H1 (cell line): ENCODE data around the gene ZNF91. TPM values are rescaled to one million over a fixed set of nuclear protein-coding genes. Genes with fewer than 3 reads are reported as not detected.

Source experiments
- CTCF ChIA-PET: fragments of 300-600 bp; sonication (Branson Sonifier 250); formaldehyde crosslinking; loops from one replicate; lab custom pipeline; 2021; ENCODE audit not compliant: partially characterized antibody; lab: Charles Lee
- POLR2A ChIA-PET: fragments of 300-600 bp; sonication (Branson Sonifier 250); formaldehyde crosslinking; loops from one replicate; lab custom pipeline; 2021; ENCODE audit warnings: inconsistent platforms; ENCODE audit not compliant: partially characterized antibody; lab: Charles Lee
- DNase-seq, 2 experiments: peaks; one replicate each; pipeline versions ENCODE4 v3.0.0 to v3.0.0-alpha.2; 2010 to 2022; ENCODE audit warnings: low spot score in 2 of 2, low read depth in 1 of 2, mixed read lengths in 1 of 2
- FAIRE-seq: peaks from 2 replicates; lab custom pipeline; 2011; peaks lifted over from hg19 to GRCh38; lab: Jason Lieb, UNC
- H2AFZ ChIP-seq: 2 replicates; pipeline ENCODE4 v1.8.1; 2012; ENCODE audit warnings: low read length, inconsistent platforms
- H2AK5ac ChIP-seq: 2 replicates; pipeline ENCODE4 v1.6.1; 2013; ENCODE audit warnings: low read depth, low read length
- H2BK120ac ChIP-seq: replicated peaks from 2 replicates; pipeline ENCODE3; 2013; ENCODE audit warnings: low read depth, low read length, inconsistent platforms
- H2BK12ac ChIP-seq: 2 replicates; pipeline ENCODE4 v1.6.1; 2013; ENCODE audit warnings: low read depth, low read length
- H2BK15ac ChIP-seq: 2 replicates; pipeline ENCODE4 v1.6.1; 2013; ENCODE audit warnings: low read length
- H2BK20ac ChIP-seq: 2 replicates; pipeline ENCODE4 v1.6.1; 2013; ENCODE audit warnings: low read length
- H2BK5ac ChIP-seq: 2 replicates; pipeline ENCODE4 v1.6.1; 2013; ENCODE audit warnings: low read depth, low read length
- H3K14ac ChIP-seq: 2 replicates; pipeline ENCODE4 v1.6.1; 2013; ENCODE audit warnings: inconsistent platforms; ENCODE audit not compliant: insufficient read length
- H3K18ac ChIP-seq: 2 replicates; pipeline ENCODE4 v1.6.1; 2013; ENCODE audit warnings: low read length; ENCODE audit errors: extremely low read depth
- H3K23ac ChIP-seq: 2 replicates; pipeline ENCODE4 v1.6.1; 2013; ENCODE audit warnings: inconsistent platforms; ENCODE audit not compliant: insufficient read length
- H3K23me2 ChIP-seq: 2 replicates; pipeline ENCODE4 v1.6.1; 2013; ENCODE audit warnings: low read depth, low read length
- H3K27ac ChIP-seq: 2 replicates; pipeline ENCODE4 v1.6.1; 2011; ENCODE audit warnings: low read depth, low read length, inconsistent platforms
- H3K27me3 ChIP-seq, 4 experiments: replicated peaks in 1 of 4; 1 replicate in 1 of 4; 2 replicates in 3 of 4; pipeline versions ENCODE4 v1.6.1 to v1.8.1; 2011 to 2013; ENCODE audit warnings: low read length in 3 of 4, mild to moderate bottlenecking in 3 of 4, inconsistent platforms in 2 of 4, mixed read lengths in 2 of 4, moderate library complexity in 1 of 4; ENCODE audit not compliant: control insufficient read depth in 3 of 4, insufficient read depth in 3 of 4; ENCODE audit errors: extremely low read depth in 1 of 4
- H3K36me3 ChIP-seq, 4 experiments: 2 replicates each; pipeline versions ENCODE4 v1.6.1 to v1.8.1; 2011 to 2013; ENCODE audit warnings: mild to moderate bottlenecking in 4 of 4, low read length in 3 of 4, moderate library complexity in 2 of 4, control low read depth in 1 of 4, inconsistent platforms in 1 of 4; ENCODE audit not compliant: insufficient read depth in 4 of 4, control insufficient read depth in 2 of 4
- H3K4ac ChIP-seq: replicated peaks from 2 replicates; pipeline ENCODE3; 2013; ENCODE audit warnings: low read length, low read depth, mixed read lengths, inconsistent platforms; ENCODE audit not compliant: insufficient read length
- H3K4me1 ChIP-seq, 4 experiments: replicated peaks in 1 of 4; 1 replicate in 1 of 4; 2 replicates in 3 of 4; pipeline versions ENCODE4 v1.6.1 to v1.8.1; 2011 to 2013; ENCODE audit warnings: low read length in 3 of 4, inconsistent platforms in 2 of 4, mixed read lengths in 1 of 4; ENCODE audit not compliant: insufficient read depth in 4 of 4, control insufficient read depth in 3 of 4
- H3K4me2 ChIP-seq, 2 experiments: 2 replicates each; pipeline versions ENCODE4 v1.6.1 to v1.8.1; 2011 to 2013; ENCODE audit warnings: low read depth in 2 of 2, low read length in 2 of 2, control low read depth in 1 of 2, inconsistent platforms in 1 of 2, mild to moderate bottlenecking in 1 of 2; ENCODE audit not compliant: insufficient read depth in 1 of 2
- H3K4me3 ChIP-seq, 4 experiments: fragments of 200-600, 300-600 bp in 1 of 4; sonication (generic), shearing (Covaris generic), sonication (Bioruptor Twin) in 1 of 4; 2 replicates each; pipeline versions ENCODE4 v1.5.1 to v1.8.1; 2011 to 2016; ENCODE audit warnings: low read length in 4 of 4, low read depth in 3 of 4, control low read depth in 2 of 4, inconsistent platforms in 2 of 4, mild to moderate bottlenecking in 2 of 4, mixed read lengths in 1 of 4, moderate library complexity in 1 of 4; ENCODE audit not compliant: insufficient read depth in 2 of 4; ENCODE audit errors: extremely low read depth in 1 of 4
- H3K56ac ChIP-seq: replicated peaks from 2 replicates; pipeline ENCODE3; 2013; ENCODE audit warnings: low read depth, mild to moderate bottlenecking, mixed read lengths, low read length, inconsistent platforms; ENCODE audit not compliant: insufficient read length
- H3K79me1 ChIP-seq: 2 replicates; pipeline ENCODE4 v1.6.1; 2013; ENCODE audit warnings: low read depth, low read length, control low read depth
- H3K79me2 ChIP-seq, 2 experiments: 2 replicates each; pipeline versions ENCODE4 v1.6.1 to v1.8.1; 2012 to 2013; ENCODE audit warnings: low read length in 2 of 2, mild to moderate bottlenecking in 2 of 2, inconsistent platforms in 1 of 2; ENCODE audit not compliant: insufficient read depth in 2 of 2, control insufficient read depth in 1 of 2
- H3K9ac ChIP-seq, 4 experiments: replicated peaks in 1 of 4; 1 replicate in 1 of 4; 2 replicates in 3 of 4; pipeline versions ENCODE4 v1.6.1 to v1.8.1; 2011 to 2013; ENCODE audit warnings: low read depth in 3 of 4, low read length in 3 of 4, control low read depth in 2 of 4, mild to moderate bottlenecking in 2 of 4, moderate library complexity in 2 of 4, inconsistent platforms in 1 of 4; ENCODE audit errors: extremely low read depth in 1 of 4
- H3K9me3 ChIP-seq, 2 experiments: 2 replicates each; pipeline versions ENCODE4 v1.6.1 to v1.8.1; 2012 to 2013; ENCODE audit warnings: mild to moderate bottlenecking in 2 of 2, moderate library complexity in 2 of 2, control low read depth in 1 of 2, inconsistent platforms in 1 of 2, low read depth in 1 of 2, low read length in 1 of 2, mixed read lengths in 1 of 2; ENCODE audit not compliant: insufficient read depth in 2 of 2
- H4K20me1 ChIP-seq, 2 experiments: replicated peaks in 1 of 2; 2 replicates each; pipeline versions ENCODE3 to v1.8.1; 2011 to 2013; ENCODE audit warnings: inconsistent platforms in 2 of 2, low read length in 2 of 2, mild to moderate bottlenecking in 1 of 2; ENCODE audit not compliant: insufficient read depth in 2 of 2, control insufficient read depth in 1 of 2
- H4K5ac ChIP-seq: 2 replicates; pipeline ENCODE4 v1.6.1; 2013; ENCODE audit warnings: low read length, low read depth, mixed read lengths, inconsistent platforms; ENCODE audit not compliant: insufficient read length
- H4K8ac ChIP-seq: 2 replicates; pipeline ENCODE4 v1.8.0; 2013; ENCODE audit warnings: mild to moderate bottlenecking, moderate library complexity, low read length, inconsistent platforms; ENCODE audit not compliant: insufficient read depth; ENCODE audit errors: extremely low read depth
- H4K91ac ChIP-seq: replicated peaks from 2 replicates; pipeline ENCODE3; 2013; ENCODE audit warnings: low read length, mixed read lengths, inconsistent platforms; ENCODE audit not compliant: insufficient read length
- CBX8 ChIP-seq: fragments of 300-800, 300-1000 bp; sonication (generic); IDR thresholded peaks from 2 replicates; pipeline ENCODE4 v1.7.1; 2016; ENCODE audit warnings: low read depth, low read length, borderline replicate concordance
- CEBPB ChIP-seq: IDR thresholded peaks from 2 replicates; pipeline ENCODE4 v1.6.1; 2012; ENCODE audit warnings: low read depth, low read length
- CTCF ChIP-seq, 3 experiments: IDR thresholded peaks; 1 replicate in 2 of 3; 2 replicates in 1 of 3; pipeline versions ENCODE4 v1.5.1 to v1.6.1; 2011; ENCODE audit warnings: low read length in 3 of 3, mild to moderate bottlenecking in 3 of 3, inconsistent platforms in 2 of 3, low read depth in 1 of 3, moderate library complexity in 1 of 3; ENCODE audit not compliant: insufficient read depth in 1 of 3; ENCODE audit errors: control extremely low read depth in 1 of 3
- EZH2 ChIP-seq: fragments of 200-600 bp; sonication (generic); IDR thresholded peaks from 2 replicates; pipeline ENCODE4 v1.7.1; 2012; ENCODE audit warnings: low read depth, mild to moderate bottlenecking, moderate library complexity, low read length, inconsistent platforms; ENCODE audit not compliant: severe bottlenecking
- FOSL1 ChIP-seq: IDR thresholded peaks from 2 replicates; pipeline ENCODE4 v1.6.1; 2011; ENCODE audit warnings: mild to moderate bottlenecking, low read depth, low read length, moderate library complexity; ENCODE audit not compliant: insufficient read depth
- KDM4A ChIP-seq: IDR thresholded peaks from one replicate; pipeline ENCODE4 v1.7.1; 2012; ENCODE audit warnings: low read depth, mild to moderate bottlenecking, moderate library complexity, low read length, inconsistent platforms; ENCODE audit not compliant: severe bottlenecking
- POLR2AphosphoS5 ChIP-seq: IDR thresholded peaks from 2 replicates; pipeline ENCODE4 v1.6.1; 2011; ENCODE audit warnings: low read depth, low read length
- WGBS, 2 experiments: shearing (Covaris generic) in 1 of 2; methylation state at CpG; one replicate each; pipeline versions ENCODE4 v1.1.6 to v1.1.7; 2013 to 2015; ENCODE audit warnings: low lambda C conversion rate in 2 of 2, mixed read lengths in 2 of 2, inconsistent platforms in 1 of 2, low coverage in 1 of 2, missing lambda C conversion rate in 1 of 2; ENCODE audit not compliant: insufficient replicate concordance in 2 of 2, insufficient coverage in 1 of 2, insufficient read length in 1 of 2; ENCODE audit errors: extremely low coverage in 1 of 2, missing lambda C conversion rate in 1 of 2; 5-methylcytosine and 5-hydroxymethylcytosine counted together
- polyA plus RNA-seq, 7 experiments: library from polyadenylated mRNA; depleted of rRNA in 3 of 7; stranded (reverse) in 5 of 7; unstranded in 2 of 7; fragments of >200 nt in 5 of 7; fragments of 200-250 nt in 2 of 7; gene quantifications; 1 replicate in 5 of 7; 2 replicates in 1 of 7; 4 replicates in 1 of 7; pipeline versions ENCODE4 v1.2.1 to v1.2.3, GENCODE V29; 2011 to 2013; ENCODE audit warnings: missing spikeins in 2 of 7, mixed read lengths in 2 of 7
- total RNA-seq: library from RNA; stranded (reverse); fragmentation: NEBNext Ultra II Directional; extraction: Animal tissue kit (Norgen Biotek cat#: 25700); gene quantifications from 2 replicates; pipeline ENCODE4 v1.2.1, GENCODE V29; 2021

Gene ZNF91
- total and polyA plus RNA-seq, 2 of the 8 experiments (the other 6 are each of a cell fraction or from before 2014, with no cell fraction given) = 16.5 to 35.1 TPM

- Histone ChIP-seq H3K9ac (peak overlapping the region; percentile 80 to 95 (median 91)), H2BK20ac (peak overlapping the region; percentile 72; the same call in 1 of the 2 replicates), H4K5ac (peak overlapping the region; percentile 66), H2BK5ac (peak overlapping the region; percentile 95), H2AK5ac (no peak overlapping the region), H3K36me3 (no peaks in the 10 kb centered on the region), H4K91ac (peak overlapping the region; percentile 99), H3K79me1 (peaks cover 3% of the 10 kb centered on the region; the same call in 1 of the 2 replicates), H3K4me1 (no peaks in the 10 kb centered on the region), H3K79me2 (peaks cover 0 to 39% of the 10 kb centered on the region in 2 experiments; a peak in 3 of 4 replicates), H2BK12ac (peak overlapping the region; percentile 97), H2BK15ac (peak overlapping the region; percentile 95), H3K14ac (no peak overlapping the region), H4K8ac (peak overlapping the region; percentile 94; the same call in 1 of the 2 replicates), H4K20me1 (peaks cover 0 to 2% of the 10 kb centered on the region in 2 experiments), H3K27me3 (no peaks in the 10 kb centered on the region), H3K18ac (peak overlapping the region; percentile 97), H3K4me2 (peak overlapping the region; percentile 41 to 76), H3K4ac (peak overlapping the region; percentile 100), H3K56ac (peak overlapping the region; percentile 99), H3K23me2 (peaks cover 7% of the 10 kb centered on the region), H3K4me3 (peak overlapping the region; percentile 59 to 97 (median 92)), H2BK120ac (peak overlapping the region; percentile 99), H3K27ac (peak overlapping the region; percentile 90), H3K9me3 (peaks cover 9 to 16% of the 10 kb centered on the region in 2 experiments), H3K23ac (no peak overlapping the region), H2AFZ (peak overlapping the region; percentile 74; the same call in 1 of the 2 replicates)
- FAIRE-seq (peak; percentile 88), DNase-seq (peak; percentile 79 to 89)
- POLR2A ChIA-PET = interaction anchor here (0.9 to 9.0 kb wide), 17 partner anchors 9 to 671 kb away, joined by 3 to 116 read pairs (median 6); partner anchors contain the start of genes ZNF254, ZNF675, ZNF724 and ZNF730
- WGBS, 2 experiments = 2% methylated on average over 28 of the region's 33 CpGs; no CpG with 5 or more reads in 1 of the 2 experiments
- CTCF ChIA-PET = interaction anchor here (0.6 to 1.8 kb wide), 9 partner anchors 11 to 348 kb away, joined by 3 to 7 read pairs (median 3); no protein-coding TSS in a partner anchor
- peak; percentile 89 for TF ChIP-seq POLR2AphosphoS5
- no peak for TF ChIP-seq EZH2
- no peak for TF ChIP-seq FOSL1
- no peak for TF ChIP-seq CBX8
- no peak for TF ChIP-seq CEBPB
- TF ChIP-seq KDM4A = peak; percentile 52
- no peak for TF ChIP-seq CTCF (IDR thresholded peaks at IDR 0.05; ENCODE audit: control extremely low read depth in 1 of 3, insufficient read depth in 1 of 3, low read depth in 1 of 3, low read length in 3 of 3)
These were observed 20.4 kb upstream of the ZNF91 start for GRCh38 chr19:23415561-23416191.
